IPS-18a (cell line): ENCODE data around the gene HELZ.
"Not testable (repeated sequence)": the region's sequence is repeated elsewhere in the genome, so short reads cannot be mapped to it uniquely, and the experiment has no call there.

Source experiments
- H3K27ac ChIP-seq: one replicate; pipeline ENCODE4 v1.5.1; 2013; ENCODE audit warnings: low read length
- H3K27me3 ChIP-seq: one replicate; pipeline ENCODE4 v1.6.1; 2013; ENCODE audit warnings: mild to moderate bottlenecking, low read length; ENCODE audit not compliant: control insufficient read depth, insufficient read depth
- H3K36me3 ChIP-seq: one replicate; pipeline ENCODE4 v1.6.1; 2013; ENCODE audit warnings: low read depth, low read length; ENCODE audit not compliant: control insufficient read depth
- H3K4me1 ChIP-seq: one replicate; pipeline ENCODE4 v1.6.1; 2013; ENCODE audit warnings: low read depth, low read length; ENCODE audit not compliant: control insufficient read depth
- H3K4me3 ChIP-seq: one replicate; pipeline ENCODE4 v1.5.1; 2013; ENCODE audit warnings: low read length
- H3K9ac ChIP-seq: one replicate; pipeline ENCODE4 v1.6.1; 2013; ENCODE audit warnings: mild to moderate bottlenecking, low read length, moderate library complexity
- H3K9me3 ChIP-seq: one replicate; pipeline ENCODE4 v1.6.1; 2013; ENCODE audit warnings: low read depth, low read length; ENCODE audit not compliant: control insufficient read depth

The HELZ gene

DNA sequence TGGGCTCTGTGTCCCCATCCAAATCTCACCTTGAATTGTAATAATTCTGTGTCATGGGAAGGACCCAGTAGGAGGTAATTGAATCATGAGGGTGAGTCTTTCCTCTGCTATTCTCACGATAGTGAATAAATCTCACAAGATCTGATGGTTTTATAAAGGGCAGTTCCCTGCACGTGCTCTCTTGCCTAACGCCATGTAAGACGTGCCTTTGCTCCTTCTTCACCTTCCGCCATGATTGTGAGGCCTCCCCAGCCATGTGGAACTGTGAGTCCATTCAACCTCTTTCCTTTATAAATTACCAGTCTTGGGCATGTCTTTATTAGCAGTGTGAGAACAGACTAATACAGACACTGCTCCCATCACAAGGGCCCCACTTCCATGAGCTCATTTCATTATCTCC is 203.9 kb downstream of the HELZ start:
- H3K9ac ChIP-seq, H3K4me1 ChIP-seq, H3K36me3 ChIP-seq, H3K27me3 ChIP-seq, H3K27ac ChIP-seq, H3K4me3 ChIP-seq, H3K9me3 ChIP-seq: not testable (repeated sequence)

DNA sequence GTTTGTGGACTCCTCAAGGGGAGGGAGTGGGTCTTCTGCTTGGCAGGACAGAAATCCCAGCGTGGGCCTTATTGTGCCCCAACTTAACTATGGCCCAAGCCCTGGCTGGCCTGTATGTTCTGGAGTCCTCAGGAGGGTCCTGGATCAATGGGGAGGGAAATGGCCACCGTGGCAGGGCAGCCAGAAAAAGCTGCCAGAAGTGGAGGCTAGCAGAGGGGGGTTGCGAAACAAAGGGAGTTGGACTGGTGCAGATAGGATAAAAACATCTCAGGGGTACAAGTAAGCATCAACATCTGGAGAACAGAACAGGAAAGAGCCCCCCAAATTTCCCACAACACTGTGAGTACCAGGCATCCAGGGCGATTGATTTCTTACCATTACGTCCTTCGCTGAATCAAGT is 204.3 kb downstream of the HELZ start:
- Histone ChIP-seq H3K9me3 (no peaks in the 10 kb centered on the region), H3K27ac (no peak overlapping the region), H3K27me3 (no peaks in the 10 kb centered on the region), H3K36me3 (no peaks in the 10 kb centered on the region), H3K9ac (no peak overlapping the region), H3K4me1 (no peaks in the 10 kb centered on the region), H3K4me3 (no peak overlapping the region)

DNA sequence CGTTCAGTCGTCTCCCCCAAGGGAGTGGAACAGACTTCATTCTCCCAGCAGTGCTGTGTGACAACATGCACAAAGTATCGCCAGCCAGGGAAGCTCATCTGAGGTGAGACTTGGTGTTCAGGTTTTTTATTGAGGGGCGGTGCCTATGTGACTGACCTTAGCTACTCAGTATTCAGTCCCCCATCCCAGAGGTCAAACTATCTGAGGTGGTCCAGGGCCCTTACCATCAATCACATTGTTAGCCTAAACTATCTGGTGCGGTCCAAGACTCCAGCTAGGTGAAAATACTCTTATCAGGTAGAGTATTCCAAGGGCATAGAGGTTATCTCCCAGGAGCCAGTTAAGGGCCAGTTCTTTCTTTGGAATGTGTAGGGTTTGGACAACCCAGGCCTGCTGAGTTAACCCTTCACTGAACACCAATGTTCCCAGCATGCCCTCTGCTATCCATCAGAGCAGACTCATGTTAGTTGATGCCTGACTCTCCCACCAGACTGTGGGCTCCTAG is 206.1 kb downstream of the HELZ start:
- no peak overlapping the region for H3K9ac ChIP-seq

DNA sequence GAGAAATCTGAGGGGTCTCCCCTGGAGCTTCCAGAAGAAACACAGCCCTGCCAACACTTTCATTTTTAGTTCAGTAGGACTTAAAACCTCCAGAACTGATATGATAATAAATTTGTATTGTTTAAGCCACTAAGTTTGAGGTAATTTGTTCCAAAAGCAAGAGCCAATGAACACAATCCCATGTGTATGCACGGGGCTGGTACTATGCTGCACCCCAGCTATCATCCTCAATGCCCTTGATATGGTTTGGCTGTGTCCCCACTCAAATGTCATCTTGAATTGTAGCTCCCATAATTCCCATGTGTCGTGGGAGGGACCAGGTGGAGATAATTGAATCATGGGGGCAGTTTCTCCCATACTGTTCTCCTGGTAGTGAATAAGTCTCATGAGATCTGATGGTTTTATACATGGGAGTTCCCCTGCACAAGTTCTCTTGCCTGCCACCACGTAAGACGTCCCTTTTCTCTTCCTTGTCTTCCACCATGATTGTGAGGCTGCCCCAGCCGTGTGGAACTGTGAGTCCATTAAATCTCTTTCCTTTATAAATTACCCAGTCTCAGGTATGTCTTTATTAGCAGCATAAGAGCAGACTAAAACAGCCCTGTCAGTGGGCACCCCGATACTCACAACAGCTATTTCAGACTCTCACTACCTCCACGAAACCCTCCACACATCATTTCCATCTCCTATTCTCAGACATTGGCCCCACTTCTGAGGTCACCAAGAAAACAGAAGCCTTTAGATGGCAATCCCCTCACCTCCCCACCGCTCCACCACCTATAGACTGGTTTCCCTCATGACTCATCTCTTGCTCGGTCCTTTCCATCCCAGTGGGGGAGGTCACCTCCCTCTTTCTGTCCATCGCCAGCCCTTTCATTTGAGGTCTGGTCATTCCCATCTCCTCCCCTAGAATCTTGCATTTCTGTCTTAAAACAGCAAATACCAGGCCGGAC is 209.6 kb downstream of the HELZ start:
- Histone ChIP-seq H3K27me3 (no peaks in the 10 kb centered on the region), H3K27ac (no peak overlapping the region)

More for the DNA sequence above, 206.1 kb downstream of the HELZ start:
- Histone ChIP-seq H3K9me3 (no peaks in the 10 kb centered on the region), H3K27me3 (no peaks in the 10 kb centered on the region), H3K4me3 (no peak overlapping the region), H3K27ac (no peak overlapping the region), H3K4me1 (no peaks in the 10 kb centered on the region), H3K36me3 (no peaks in the 10 kb centered on the region)

DNA sequence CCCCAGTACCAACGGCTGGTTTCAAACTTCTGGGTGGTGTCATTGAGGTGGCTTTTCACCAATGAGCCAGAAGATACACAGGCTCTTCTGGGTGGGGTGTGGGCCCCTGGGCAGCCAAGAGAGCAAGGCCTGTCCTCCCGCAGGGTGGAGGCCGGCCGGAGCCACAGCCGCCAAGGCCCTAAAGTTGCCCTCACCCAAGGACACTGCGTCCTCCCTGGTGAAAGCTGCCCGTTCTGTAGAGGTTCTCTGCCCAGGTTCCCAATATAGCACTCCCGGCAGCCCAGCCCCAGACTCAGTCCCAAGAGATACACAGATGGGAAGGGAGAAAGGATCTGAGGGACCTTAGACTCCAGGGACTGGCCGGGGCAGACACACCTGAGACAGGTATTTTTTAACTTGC is 211.4 kb downstream of the HELZ start:
- Histone ChIP-seq H3K9me3 (no peaks in the 10 kb centered on the region), H3K9ac (no peak overlapping the region), H3K4me1 (no peaks in the 10 kb centered on the region), H3K27me3 (no peaks in the 10 kb centered on the region), H3K27ac (no peak overlapping the region), H3K36me3 (no peaks in the 10 kb centered on the region), H3K4me3 (no peak overlapping the region)

More for the DNA sequence above, 209.6 kb downstream of the HELZ start:
- no peak overlapping the region for H3K9ac ChIP-seq
- no peaks in the 10 kb centered on the region for H3K36me3 ChIP-seq
- H3K4me1 ChIP-seq, result no peaks in the 10 kb centered on the region
- H3K4me3 ChIP-seq, result no peak overlapping the region
- H3K9me3 ChIP-seq, result no peaks in the 10 kb centered on the region

DNA sequence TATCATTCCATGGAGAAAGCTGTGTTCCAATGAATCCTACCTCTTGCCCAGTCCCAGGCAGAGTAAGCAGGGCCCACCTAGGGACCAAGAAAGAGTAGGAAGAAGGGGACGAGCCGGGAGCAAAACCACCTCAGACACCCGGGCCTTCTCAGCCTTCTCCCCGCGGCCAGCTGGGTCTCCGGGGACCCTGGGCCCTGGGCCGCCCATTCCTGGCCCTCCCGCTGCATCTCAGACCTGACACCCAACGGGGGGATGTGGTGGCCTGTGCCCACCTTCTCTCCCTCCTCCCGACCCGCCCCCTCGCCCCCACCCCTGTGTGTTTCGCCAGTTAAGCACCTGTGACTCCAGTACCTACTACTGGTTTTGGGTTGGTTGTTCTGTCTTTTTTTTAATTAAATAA is 212.0 kb downstream of the HELZ start:
- Histone ChIP-seq H3K4me3 (no peak overlapping the region), H3K4me1 (no peaks in the 10 kb centered on the region), H3K27me3 (no peaks in the 10 kb centered on the region), H3K9ac (no peak overlapping the region), H3K27ac (no peak overlapping the region), H3K36me3 (no peaks in the 10 kb centered on the region), H3K9me3 (no peaks in the 10 kb centered on the region)

DNA sequence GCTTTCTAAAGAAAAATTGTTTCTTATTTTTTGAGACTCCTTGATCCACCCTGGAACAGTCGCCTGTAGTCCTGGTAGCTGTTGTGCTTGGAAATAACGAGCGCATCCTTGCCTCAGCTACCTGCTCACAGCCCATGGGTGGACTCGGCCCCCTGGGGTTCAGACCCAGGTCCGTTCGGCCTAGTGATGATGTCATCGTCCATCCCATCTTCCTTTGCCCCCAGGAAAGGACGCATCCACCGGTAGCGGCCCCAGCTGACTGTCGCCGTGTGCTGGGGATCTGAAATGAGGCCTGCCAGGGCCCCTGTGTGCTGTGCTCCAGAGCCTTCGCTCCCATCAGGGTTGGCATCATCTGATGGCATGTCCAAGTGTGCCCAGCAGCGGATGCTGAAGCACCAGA is 212.6 kb downstream of the HELZ start:
- Histone ChIP-seq H3K27me3 (no peaks in the 10 kb centered on the region), H3K36me3 (no peaks in the 10 kb centered on the region), H3K27ac (no peak overlapping the region)

DNA sequence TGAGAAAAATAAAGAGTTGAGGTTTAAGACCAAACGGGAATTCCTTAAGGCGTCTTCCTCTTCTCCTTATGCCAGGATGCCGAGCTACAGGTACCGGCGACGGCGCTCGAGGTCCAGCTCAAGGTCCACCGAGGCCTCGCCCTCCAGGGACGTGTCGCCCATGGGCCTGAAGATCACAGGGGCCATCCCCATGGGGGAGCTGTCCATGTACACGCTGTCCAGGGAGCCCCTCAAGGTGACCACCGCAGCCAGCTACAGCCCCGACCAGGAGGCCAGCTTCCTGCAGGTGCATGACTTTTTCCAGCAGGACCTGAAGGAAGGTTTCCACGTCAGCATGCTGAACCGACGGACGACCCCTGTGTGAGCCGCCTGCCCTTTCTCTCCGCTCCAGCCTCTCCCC is 214.4 kb downstream of the HELZ start:
- no peak overlapping the region for H3K4me3 ChIP-seq
- no peaks in the 10 kb centered on the region for H3K27me3 ChIP-seq
- no peak overlapping the region for H3K9ac ChIP-seq
- no peaks in the 10 kb centered on the region for H3K9me3 ChIP-seq
- no peaks in the 10 kb centered on the region for H3K36me3 ChIP-seq
- no peak overlapping the region for H3K27ac ChIP-seq
- H3K4me1 ChIP-seq, result no peaks in the 10 kb centered on the region

More for the DNA sequence above, 212.6 kb downstream of the HELZ start:
- no peak overlapping the region for H3K9ac ChIP-seq
- no peak overlapping the region for H3K4me3 ChIP-seq
- H3K4me1 ChIP-seq, result no peaks in the 10 kb centered on the region
- no peaks in the 10 kb centered on the region for H3K9me3 ChIP-seq

DNA sequence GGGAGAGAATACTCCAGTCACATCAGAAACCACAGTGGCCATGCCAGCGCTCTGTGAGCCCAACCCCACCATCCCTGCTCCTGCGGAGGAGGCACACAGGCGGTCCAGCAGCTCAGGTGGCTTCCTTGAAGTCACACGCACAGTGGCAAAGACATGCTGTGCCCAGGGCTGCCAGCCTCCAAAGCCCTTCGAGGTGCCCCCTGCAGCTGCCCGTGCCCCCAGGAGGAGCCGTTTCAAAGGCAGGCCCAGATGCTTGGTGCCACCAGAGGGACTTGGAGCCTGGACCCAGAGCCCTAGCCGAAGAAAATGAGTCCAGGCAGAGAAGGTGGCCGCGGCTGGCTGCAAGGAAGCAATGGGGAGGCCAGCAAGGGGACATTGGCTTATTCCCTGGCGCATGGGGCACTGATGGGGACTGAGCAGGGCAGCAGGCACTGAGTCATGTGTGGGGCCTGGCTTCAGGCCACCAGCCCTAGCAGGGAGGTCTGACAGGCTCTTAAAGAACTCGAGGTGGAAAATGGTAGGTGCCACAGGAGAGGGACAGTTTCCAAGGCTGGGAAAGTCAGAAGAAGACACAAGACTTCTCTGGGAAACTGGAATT is 217.9 kb downstream of the HELZ start:
- H3K4me1 ChIP-seq, result no peaks in the 10 kb centered on the region
- H3K9ac ChIP-seq, result no peak overlapping the region
- H3K27me3 ChIP-seq, result no peaks in the 10 kb centered on the region
- no peak overlapping the region for H3K4me3 ChIP-seq
- no peaks in the 10 kb centered on the region for H3K9me3 ChIP-seq
- no peak overlapping the region for H3K27ac ChIP-seq
- no peaks in the 10 kb centered on the region for H3K36me3 ChIP-seq

DNA sequence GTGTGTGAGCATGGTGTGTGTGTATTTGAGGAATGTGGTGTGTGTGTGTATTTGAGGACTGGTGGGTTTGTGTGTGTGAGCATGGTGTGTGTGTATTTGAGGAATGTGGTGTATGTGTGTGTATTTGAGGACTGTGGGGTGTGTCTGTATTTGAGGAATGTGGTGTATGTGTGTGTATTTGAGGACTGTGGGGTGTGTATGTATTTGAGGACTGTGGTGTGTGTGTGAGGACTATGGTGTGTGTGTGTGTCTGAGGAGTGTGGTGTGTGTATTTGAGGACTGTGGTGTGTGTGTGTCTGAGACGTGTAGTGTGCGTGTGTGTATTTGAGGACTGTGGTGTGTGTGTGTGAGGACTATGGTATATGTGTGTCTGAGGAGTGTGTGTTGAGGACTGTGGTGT is 218.7 kb downstream of the HELZ start:
- H3K4me3 ChIP-seq, result no peak overlapping the region
- no peaks in the 10 kb centered on the region for H3K9me3 ChIP-seq
- no peak overlapping the region for H3K9ac ChIP-seq
- no peaks in the 10 kb centered on the region for H3K36me3 ChIP-seq
- H3K27me3 ChIP-seq, result no peaks in the 10 kb centered on the region
- H3K4me1 ChIP-seq, result no peaks in the 10 kb centered on the region
- H3K27ac ChIP-seq, result no peak overlapping the region

DNA sequence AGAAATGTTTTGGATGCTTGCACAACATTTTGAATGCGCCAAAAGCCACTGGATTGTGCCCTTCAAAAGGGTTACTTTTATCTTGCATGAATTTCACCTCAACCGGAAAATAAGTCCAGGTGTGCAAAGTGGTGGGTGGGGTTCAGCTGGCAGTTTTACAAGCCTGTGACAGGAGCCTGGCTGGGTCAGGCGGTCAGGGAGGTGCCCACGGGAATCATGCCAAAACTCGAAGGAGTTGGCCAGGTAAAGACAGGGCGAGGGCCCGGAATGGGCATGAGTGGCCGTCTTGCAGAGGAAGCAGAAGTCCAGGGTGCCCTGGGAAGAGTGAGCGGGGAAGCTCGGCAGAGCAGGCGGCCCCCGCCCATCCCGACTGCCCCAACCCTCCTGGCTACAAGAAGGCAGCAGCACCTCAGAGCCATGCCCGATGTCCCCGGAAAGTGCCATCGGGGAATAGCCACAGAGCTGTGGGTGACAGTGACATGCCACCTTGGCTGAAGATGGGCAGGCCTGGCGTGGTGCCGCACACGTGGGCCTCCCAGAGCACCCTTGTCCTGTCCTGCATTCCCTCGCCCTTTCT is 219.7 kb downstream of the HELZ start:
- Histone ChIP-seq H3K4me1 (no peaks in the 10 kb centered on the region), H3K4me3 (no peak overlapping the region), H3K9ac (no peak overlapping the region), H3K27me3 (no peaks in the 10 kb centered on the region), H3K27ac (no peak overlapping the region), H3K36me3 (no peaks in the 10 kb centered on the region), H3K9me3 (no peaks in the 10 kb centered on the region)
